GM12878 (cell line): ENCODE measurements around the gene ARVCF. TPM values are rescaled to one million over a fixed set of nuclear protein-coding genes. Genes with fewer than 3 reads are reported as not detected.

Experiments used
- ATAC-seq: fragments of 200-7000 bp; cut with Tn5 transposase; 3 replicates; pipeline ENCODE4 v1.9.1; 2020; ENCODE audit warnings: mild to moderate bottlenecking, moderate library complexity
- BruUV-seq: library from RNA; stranded (reverse); fragments of 400-500 nt; replicated peaks from 2 replicates; lab custom pipeline; 2021; lab: Mats Ljungman, UMichigan
- CTCF ChIA-PET: fragments of 300-600 bp; sonication (Branson Sonifier 250); formaldehyde crosslinking; extraction: SDS; loops from one replicate; lab custom pipeline; 2021; ENCODE audit warnings: inconsistent platforms; lab: Yijun Ruan, JAX
- POLR2A ChIA-PET: fragments of 350-600 bp; formaldehyde crosslinking; extraction: SDS; loops from one replicate; lab custom pipeline; 2021; ENCODE audit warnings: inconsistent platforms; lab: Charles Lee
- RAD21 ChIA-PET: fragments of 300-600 bp; sonication (Branson Sonifier 250); formaldehyde crosslinking; loops from one replicate; lab custom pipeline; 2023; ENCODE audit warnings: antibody characterized with exemption; ENCODE audit not compliant: unreplicated experiment; lab: Charles Lee
- SMC1A ChIA-PET: fragments of 300-600 bp; sonication (Branson Sonifier 250); formaldehyde crosslinking; loops from one replicate; lab custom pipeline; 2023; ENCODE audit not compliant: unreplicated experiment, uncharacterized antibody; lab: Charles Lee
- DNase-seq: peaks from one replicate; pipeline ENCODE4 v3.0.0-alpha.2; 2011; ENCODE audit warnings: low read depth, low spot score
- FAIRE-seq: peaks from 3 replicates; lab custom pipeline; 2011; peaks lifted over from hg19 to GRCh38; lab: Jason Lieb, UNC
- H2AFZ ChIP-seq: 2 replicates; pipeline ENCODE4 v1.6.0; 2011; ENCODE audit warnings: low read depth, low read length, control low read depth; ENCODE audit not compliant: control insufficient read depth
- H3K27ac ChIP-seq: 2 replicates; pipeline ENCODE4 v1.5.1; 2011; ENCODE audit warnings: control low read depth; ENCODE audit not compliant: control insufficient read depth, insufficient read depth
- H3K27me3 ChIP-seq, 2 experiments: replicated peaks in 1 of 2; 2 replicates each; pipeline versions ENCODE4 v1.6.0 to v1.6.1; 2011; ENCODE audit warnings: low read length in 1 of 2; ENCODE audit not compliant: control insufficient read depth in 2 of 2, insufficient read depth in 2 of 2
- H3K36me3 ChIP-seq, 2 experiments: 2 replicates each; pipeline ENCODE4 v1.5.1; 2011; ENCODE audit warnings: low read length in 1 of 2; ENCODE audit not compliant: control insufficient read depth in 2 of 2, insufficient read depth in 2 of 2
- H3K4me1 ChIP-seq: 2 replicates; pipeline ENCODE4 v1.6.1; 2011; ENCODE audit warnings: mild to moderate bottlenecking, low read length, moderate library complexity, mixed read lengths; ENCODE audit not compliant: control insufficient read depth, insufficient read depth
- H3K4me2 ChIP-seq: 2 replicates; pipeline ENCODE4 v1.6.0; 2011; ENCODE audit warnings: control low read depth; ENCODE audit not compliant: control insufficient read depth, insufficient read depth
- H3K4me3 ChIP-seq: fragments of 200-600 bp; sonication (generic); 2 replicates; pipeline ENCODE4 v1.5.1; 2016
- H3K79me2 ChIP-seq: 2 replicates; pipeline ENCODE4 v1.6.0; 2011; ENCODE audit warnings: low read length; ENCODE audit not compliant: control insufficient read depth, insufficient read depth
- H3K9ac ChIP-seq: 2 replicates; pipeline ENCODE4 v1.8.0; 2011; ENCODE audit warnings: low read length, control low read depth, mixed read lengths; ENCODE audit not compliant: control insufficient read depth, insufficient read depth
- H3K9me3 ChIP-seq: replicated peaks from 3 replicates; pipeline ENCODE4 v1.5.1; 2011; ENCODE audit warnings: mild to moderate bottlenecking, low read length; ENCODE audit not compliant: control insufficient read depth, insufficient read depth
- H4K20me1 ChIP-seq: 2 replicates; pipeline ENCODE4 v1.6.0; 2011; ENCODE audit not compliant: control insufficient read depth, insufficient read depth
- CHD2 ChIP-seq: IDR thresholded peaks from 2 replicates; pipeline ENCODE4 v1.6.1; 2011; ENCODE audit warnings: low read depth, low read length, improper control_type of control experiment, borderline replicate concordance
- CREM ChIP-seq: IDR thresholded peaks from 2 replicates; pipeline ENCODE4 v1.6.1; 2014; ENCODE audit warnings: antibody characterized with exemption, low read depth
- DPF2 ChIP-seq: fragments of 450-650 bp; IDR thresholded peaks from 2 replicates; pipeline ENCODE4 v1.6.1; 2017; ENCODE audit warnings: mild to moderate bottlenecking
- EGR1 ChIP-seq, 2 experiments: IDR thresholded peaks; 1 replicate in 1 of 2; 2 replicates in 1 of 2; pipeline ENCODE4 v1.6.1; 2011 to 2012; ENCODE audit warnings: low read depth in 2 of 2, low read length in 2 of 2, borderline replicate concordance in 1 of 2, mild to moderate bottlenecking in 1 of 2, moderate library complexity in 1 of 2
- ELK1 ChIP-seq: IDR thresholded peaks from 2 replicates; pipeline ENCODE4 v1.6.1; 2012; ENCODE audit warnings: low read depth, low read length, improper control_type of control experiment
- GATAD2B ChIP-seq: fragments of 450-650 bp; conservative IDR thresholded peaks from 2 replicates; pipeline ENCODE4 v1.6.1; 2017; ENCODE audit warnings: low read depth, mild to moderate bottlenecking, moderate library complexity
- HCFC1 ChIP-seq: fragments of 150-350 bp; IDR thresholded peaks from 2 replicates; pipeline ENCODE4 v1.6.1; 2014; ENCODE audit warnings: low read length
- HDGF ChIP-seq: fragments of 450-650 bp; IDR thresholded peaks from 2 replicates; pipeline ENCODE4 v1.6.1; 2016; ENCODE audit warnings: antibody characterized with exemption
- IRF4 ChIP-seq: IDR thresholded peaks from 2 replicates; pipeline ENCODE4 v1.6.1; 2011; ENCODE audit warnings: low read depth, low read length
- MEF2B ChIP-seq: fragments of 450-650 bp; IDR thresholded peaks from 2 replicates; pipeline ENCODE4 v1.6.1; 2018; ENCODE audit warnings: mild to moderate bottlenecking, moderate library complexity; ENCODE audit not compliant: partially characterized antibody, poor library complexity, severe bottlenecking
- NR2C2 ChIP-seq: IDR thresholded peaks from 2 replicates; pipeline ENCODE4 v1.6.1; 2011; ENCODE audit warnings: borderline replicate concordance, low read depth; ENCODE audit not compliant: control insufficient read depth, insufficient read length
- PAX5 ChIP-seq: IDR thresholded peaks from 2 replicates; pipeline ENCODE4 v1.6.1; 2011; ENCODE audit warnings: low read depth, low read length, borderline replicate concordance
- PAX8 ChIP-seq: fragments of 450-650 bp; IDR thresholded peaks from 2 replicates; pipeline ENCODE4 v1.6.1; 2017; ENCODE audit warnings: mild to moderate bottlenecking, moderate library complexity
- SMAD1 ChIP-seq: fragments of 450-650 bp; IDR thresholded peaks from 2 replicates; pipeline ENCODE4 v1.6.1; 2018; ENCODE audit warnings: mild to moderate bottlenecking, low read depth; ENCODE audit not compliant: partially characterized antibody
- ZBED1 ChIP-seq: IDR thresholded peaks from 2 replicates; pipeline ENCODE4 v1.6.1; 2016; ENCODE audit warnings: borderline replicate concordance
- ZNF592 ChIP-seq: fragments of 450-650 bp; IDR thresholded peaks from 2 replicates; pipeline ENCODE4 v1.6.1; 2017; ENCODE audit warnings: mild to moderate bottlenecking, moderate library complexity
- WGBS: methylation state at CpG from one replicate; pipeline ENCODE4 v1.1.6; 2016; ENCODE audit warnings: low lambda C conversion rate; ENCODE audit not compliant: insufficient replicate concordance, insufficient coverage; ENCODE audit errors: missing lambda C conversion rate; 5-methylcytosine and 5-hydroxymethylcytosine counted together
- in situ Hi-C: fragments of 300-500 bp; cut with MboI; formaldehyde crosslinking; loops from 9 replicates; pipeline ENCODE4 v1.14.3; 2018; ENCODE audit warnings: mixed read lengths
- intact Hi-C: fragments of 100-400 bp; cut with micrococcal nuclease; formaldehyde crosslinking; loops from one replicate; pipeline ENCODE4 v1.14.2; 2022; ENCODE audit not compliant: unreplicated experiment
- polyA plus RNA-seq, 11 experiments: library from polyadenylated mRNA; depleted of rRNA in 4 of 11; unstranded in 6 of 11; stranded (reverse) in 5 of 11; fragments of >200 nt; fragmentation: Nextera tagmentation in 4 of 11; fragmentation: Illumina TruSeq in 1 of 11; extraction: Ambion mirVana in 4 of 11; extraction: Trizol in 1 of 11; gene quantifications; 1 replicate in 1 of 11; 2 replicates in 10 of 11; pipeline versions ENCODE4 v1.2.1 to v1.2.3, GENCODE V29; 2011 to 2016; ENCODE audit warnings: inconsistent platforms in 2 of 11, missing spikeins in 2 of 11, low read depth in 1 of 11
- total RNA-seq, 4 experiments: library from RNA; depleted of rRNA in 3 of 4; stranded (reverse); fragments of >200 nt in 3 of 4; fragmentation: Illumina TruSeq in 1 of 4; extraction: Trizol in 1 of 4; gene quantifications; 2 replicates each; pipeline versions ENCODE4 v1.2.1 to v1.2.3, GENCODE V29; 2013 to 2021
- TF ChIP-seq, protein P1 (sequence below): fragments of 450-650 bp; formaldehyde crosslinking; IDR thresholded peaks from 2 replicates; pipeline ENCODE4 v1.4.0; 2020; ENCODE audit warnings: mild to moderate bottlenecking, moderate library complexity

Gene ARVCF
- total and polyA plus RNA-seq, 10 of the 15 experiments (the other 5 are each of a cell fraction or from before 2014, with no cell fraction given), result 0.13 to 1.9 (median 1.0) TPM; not detected in 2

DNA sequence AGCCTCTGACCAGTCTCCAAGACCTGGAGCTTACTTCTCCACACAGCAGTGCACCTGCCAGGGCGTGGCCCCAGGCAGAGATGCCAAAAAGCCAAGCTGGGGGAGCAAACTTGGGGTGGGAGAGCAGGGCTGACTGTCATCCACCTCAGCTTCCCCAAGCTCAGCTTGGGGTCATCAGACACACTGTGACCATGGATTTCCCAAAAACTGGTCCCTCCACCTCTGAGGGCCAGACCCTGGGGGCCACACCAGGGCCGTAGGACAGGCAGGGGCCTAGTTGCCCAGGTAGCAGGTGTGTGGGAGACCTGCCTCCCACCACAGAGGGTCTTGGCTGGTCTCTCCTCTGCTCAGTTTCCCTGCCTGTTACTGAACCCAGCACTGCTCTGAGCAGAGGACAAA, 30.6 kb downstream of the ARVCF start:
- no peaks in the 10 kb centered on the region for H3K9me3 ChIP-seq
- BruUV-seq, result no TSS peak
- ChIA-PET CTCF (no interaction called here), RAD21 (interaction anchor here (1.4 kb wide), 1 partner anchor 27 kb away, joined by 3 read pairs; no protein-coding TSS in a partner anchor), SMC1A (no interaction called here), POLR2A (no interaction called here)
- no peaks in the 10 kb centered on the region for H3K36me3 ChIP-seq
- H3K27me3 ChIP-seq, result peaks cover 0 to 2% of the 10 kb centered on the region in 2 experiments; a peak in 1 of 4 replicates
- H4K20me1 ChIP-seq, result no peaks in the 10 kb centered on the region
- H3K4me2 ChIP-seq, result no peak overlapping the region
- no peaks in the 10 kb centered on the region for H3K79me2 ChIP-seq
- H3K9ac ChIP-seq, result no peak overlapping the region
- H3K4me3 ChIP-seq, result no peak overlapping the region
- no peaks in the 10 kb centered on the region for H3K4me1 ChIP-seq
- no peak for TF ChIP-seq NR2C2
- no peak for TF ChIP-seq SMAD1
- TF ChIP-seq ZNF592, result no peak
- no peak for TF ChIP-seq CREM
- no peak for TF ChIP-seq GATAD2B
- TF ChIP-seq PAX5, result no peak
- no peak for TF ChIP-seq MEF2B
- TF ChIP-seq CHD2, result no peak
- no peak for TF ChIP-seq HDGF
- no peak for TF ChIP-seq IRF4
- TF ChIP-seq HCFC1, result no peak
- no peak for TF ChIP-seq PAX8
- TF ChIP-seq, protein P1, sequence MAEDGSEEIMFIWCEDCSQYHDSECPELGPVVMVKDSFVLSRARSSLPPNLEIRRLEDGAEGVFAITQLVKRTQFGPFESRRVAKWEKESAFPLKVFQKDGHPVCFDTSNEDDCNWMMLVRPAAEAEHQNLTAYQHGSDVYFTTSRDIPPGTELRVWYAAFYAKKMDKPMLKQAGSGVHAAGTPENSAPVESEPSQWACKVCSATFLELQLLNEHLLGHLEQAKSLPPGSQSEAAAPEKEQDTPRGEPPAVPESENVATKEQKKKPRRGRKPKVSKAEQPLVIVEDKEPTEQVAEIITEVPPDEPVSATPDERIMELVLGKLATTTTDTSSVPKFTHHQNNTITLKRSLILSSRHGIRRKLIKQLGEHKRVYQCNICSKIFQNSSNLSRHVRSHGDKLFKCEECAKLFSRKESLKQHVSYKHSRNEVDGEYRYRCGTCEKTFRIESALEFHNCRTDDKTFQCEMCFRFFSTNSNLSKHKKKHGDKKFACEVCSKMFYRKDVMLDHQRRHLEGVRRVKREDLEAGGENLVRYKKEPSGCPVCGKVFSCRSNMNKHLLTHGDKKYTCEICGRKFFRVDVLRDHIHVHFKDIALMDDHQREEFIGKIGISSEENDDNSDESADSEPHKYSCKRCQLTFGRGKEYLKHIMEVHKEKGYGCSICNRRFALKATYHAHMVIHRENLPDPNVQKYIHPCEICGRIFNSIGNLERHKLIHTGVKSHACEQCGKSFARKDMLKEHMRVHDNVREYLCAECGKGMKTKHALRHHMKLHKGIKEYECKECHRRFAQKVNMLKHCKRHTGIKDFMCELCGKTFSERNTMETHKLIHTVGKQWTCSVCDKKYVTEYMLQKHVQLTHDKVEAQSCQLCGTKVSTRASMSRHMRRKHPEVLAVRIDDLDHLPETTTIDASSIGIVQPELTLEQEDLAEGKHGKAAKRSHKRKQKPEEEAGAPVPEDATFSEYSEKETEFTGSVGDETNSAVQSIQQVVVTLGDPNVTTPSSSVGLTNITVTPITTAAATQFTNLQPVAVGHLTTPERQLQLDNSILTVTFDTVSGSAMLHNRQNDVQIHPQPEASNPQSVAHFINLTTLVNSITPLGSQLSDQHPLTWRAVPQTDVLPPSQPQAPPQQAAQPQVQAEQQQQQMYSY (CRISPR knock-in tag), result no peak
- no peak for TF ChIP-seq DPF2
- no peak for TF ChIP-seq ELK1
- TF ChIP-seq EGR1 (IDR thresholded peaks at IDR 0.05; ENCODE audit: borderline replicate concordance in 1 of 2, low read depth in 2 of 2, low read length in 2 of 2), result no peak
- no peak for TF ChIP-seq ZBED1
- no peak for DNase-seq
- 47% methylated on average over 2 of the region's 2 CpGs for WGBS
- intact Hi-C loops (no loop called here), in situ Hi-C loops (no loop called here)
- FAIRE-seq, result no peak
- no peak for ATAC-seq
- H3K27ac ChIP-seq, result no peak overlapping the region
- H2AFZ ChIP-seq, result no peak overlapping the region
